SK-N-SH (cell line): ENCODE results near the gene DIS3. TPM values are rescaled to one million over a fixed set of nuclear protein-coding genes. Genes with fewer than 3 reads are reported as not detected.

Experiments used
- CTCF ChIA-PET: fragments of 300-600, 350-600 bp; formaldehyde crosslinking; extraction: SDS; loops from one replicate; lab custom pipeline; 2021; lab: Yijun Ruan, JAX
- POLR2A ChIA-PET: fragments of 350-600 bp; sonication (Branson Sonifier 250); formaldehyde crosslinking; extraction: SDS; loops from one replicate; lab custom pipeline; 2020; ENCODE audit warnings: antibody characterized with exemption, inconsistent platforms; lab: Yijun Ruan, JAX
- DNase-seq: peaks from one replicate; pipeline ENCODE4 v3.0.0; 2012
- H2AFZ ChIP-seq: fragments of 200-600 bp; sonication (generic); 2 replicates; pipeline ENCODE4 v1.8.1; 2016; ENCODE audit warnings: antibody characterized with exemption, mild to moderate bottlenecking, low read depth
- H3F3A ChIP-seq: fragments of 200-600 bp; sonication (generic); replicated peaks from 2 replicates; pipeline ENCODE3; 2016; ENCODE audit warnings: antibody characterized with exemption, mild to moderate bottlenecking; ENCODE audit not compliant: insufficient read depth
- H3K27ac ChIP-seq, 2 experiments: fragments of 200-500 bp in 1 of 2; fragments of 200-600 bp in 1 of 2; sonication (Bioruptor generic) in 1 of 2; sonication (generic), shearing (Covaris generic) in 1 of 2; 2 replicates each; pipeline versions ENCODE4 v1.5.1 to v1.6.1; 2014 to 2016; ENCODE audit warnings: low read depth in 2 of 2, inconsistent platforms in 1 of 2, low read length in 1 of 2, mild to moderate bottlenecking in 1 of 2, mixed read lengths in 1 of 2
- H3K27me3 ChIP-seq: fragments of 200-600 bp; sonication (generic), shearing (Covaris generic); 2 replicates; pipeline ENCODE4 v1.6.1; 2016; ENCODE audit warnings: mixed run types; ENCODE audit not compliant: insufficient read depth
- H3K36me3 ChIP-seq, 2 experiments: fragments of 200-500 bp in 1 of 2; fragments of 200-600 bp in 1 of 2; sonication (Bioruptor generic) in 1 of 2; sonication (generic) in 1 of 2; replicated peaks in 1 of 2; 2 replicates each; pipeline versions ENCODE3 to v1.5.1; 2014 to 2016; ENCODE audit warnings: low read length in 1 of 2, mild to moderate bottlenecking in 1 of 2; ENCODE audit not compliant: insufficient read depth in 2 of 2, control insufficient read depth in 1 of 2
- H3K4me1 ChIP-seq, 2 experiments: fragments of 200-500 bp in 1 of 2; fragments of 200-600 bp in 1 of 2; sonication (Bioruptor generic) in 1 of 2; sonication (generic), shearing (Covaris generic) in 1 of 2; 2 replicates each; pipeline versions ENCODE4 v1.5.1 to v1.6.1; 2014 to 2016; ENCODE audit warnings: low read depth in 1 of 2, low read length in 1 of 2, mixed run types in 1 of 2; ENCODE audit not compliant: insufficient read depth in 2 of 2, control insufficient read depth in 1 of 2
- H3K4me2 ChIP-seq: fragments of 200-600 bp; sonication (generic), shearing (Covaris generic); 2 replicates; pipeline ENCODE4 v1.6.1; 2017; ENCODE audit warnings: mixed run types
- H3K4me3 ChIP-seq, 2 experiments: fragments of 200-500 bp in 1 of 2; fragments of 200-600 bp in 1 of 2; sonication (Bioruptor generic) in 1 of 2; sonication (generic), shearing (Covaris generic) in 1 of 2; 2 replicates each; pipeline versions ENCODE4 v1.5.1 to v1.8.1; 2014 to 2016; ENCODE audit warnings: low read depth in 2 of 2, inconsistent platforms in 1 of 2, low read length in 1 of 2, mild to moderate bottlenecking in 1 of 2, mixed read lengths in 1 of 2, moderate library complexity in 1 of 2
- H3K79me2 ChIP-seq: fragments of 200-600 bp; sonication (generic); 2 replicates; pipeline ENCODE4 v1.8.1; 2017; ENCODE audit warnings: mild to moderate bottlenecking; ENCODE audit not compliant: insufficient read depth
- H3K9ac ChIP-seq: fragments of 200-600 bp; sonication (generic); 2 replicates; pipeline ENCODE4 v1.6.1; 2017; ENCODE audit warnings: mixed run types
- H3K9me2 ChIP-seq: fragments of 200-600 bp; sonication (generic); 2 replicates; pipeline ENCODE4 v1.6.1; 2017; ENCODE audit warnings: mixed run types
- H3K9me3 ChIP-seq: fragments of 200-600 bp; sonication (generic); 2 replicates; pipeline ENCODE4 v1.6.1; 2017; ENCODE audit warnings: mixed run types, mild to moderate bottlenecking, moderate library complexity
- H4K20me1 ChIP-seq: fragments of 200-600 bp; sonication (generic); 2 replicates; pipeline ENCODE4 v1.6.1; 2017; ENCODE audit warnings: mild to moderate bottlenecking, mixed run types; ENCODE audit not compliant: insufficient read depth
- CHD2 ChIP-seq: fragments of 150-350 bp; IDR thresholded peaks from 2 replicates; pipeline ENCODE4 v1.6.1; 2018; ENCODE audit warnings: low read length; ENCODE audit not compliant: partially characterized antibody
- CTCF ChIP-seq: fragments of 200-600 bp; sonication (generic); IDR thresholded peaks from 2 replicates; pipeline ENCODE4 v1.6.1; 2017; ENCODE audit warnings: antibody characterized with exemption, mild to moderate bottlenecking, moderate library complexity
- EP300 ChIP-seq, 2 experiments: IDR thresholded peaks; 2 replicates each; pipeline versions ENCODE4 v1.4.0 to v1.6.1; 2012; ENCODE audit warnings: borderline replicate concordance in 1 of 2, low read depth in 1 of 2, low read length in 1 of 2
- FOSL2 ChIP-seq: IDR thresholded peaks from 2 replicates; pipeline ENCODE4 v1.4.0; 2012; ENCODE audit warnings: low read depth, mild to moderate bottlenecking, moderate library complexity, borderline replicate concordance
- FOXJ3 ChIP-seq: sonication (generic); formaldehyde crosslinking; IDR thresholded peaks from 2 replicates; pipeline ENCODE4 v1.5.1; 2020; ENCODE audit warnings: mild to moderate bottlenecking, missing genetic modification reagents
- FOXM1 ChIP-seq: IDR thresholded peaks from 2 replicates; pipeline ENCODE4 v1.4.0; 2012; ENCODE audit warnings: low read depth, mild to moderate bottlenecking
- GABPA ChIP-seq: IDR thresholded peaks from 2 replicates; pipeline ENCODE4 v1.4.0; 2012; ENCODE audit warnings: low read depth, mild to moderate bottlenecking
- JUND ChIP-seq: IDR thresholded peaks from 2 replicates; pipeline ENCODE4 v1.4.0; 2012
- NFIC ChIP-seq: IDR thresholded peaks from 2 replicates; pipeline ENCODE4 v1.4.0; 2012; ENCODE audit warnings: borderline replicate concordance
- NRF1 ChIP-seq: IDR thresholded peaks from 2 replicates; pipeline ENCODE4 v1.6.1; 2012; ENCODE audit warnings: low read depth, mild to moderate bottlenecking, low read length
- RCOR1 ChIP-seq: fragments of 150-350 bp; IDR thresholded peaks from 2 replicates; pipeline ENCODE4 v1.6.1; 2017; ENCODE audit warnings: antibody characterized with exemption, low read length
- REST ChIP-seq: IDR thresholded peaks from 2 replicates; pipeline ENCODE4 v1.6.1; 2012; ENCODE audit warnings: mild to moderate bottlenecking, low read depth, low read length, moderate library complexity
- SMC3 ChIP-seq: IDR thresholded peaks from 2 replicates; pipeline ENCODE4 v1.6.1; 2012; ENCODE audit warnings: low read depth, low read length, improper control_type of control experiment
- TAF1 ChIP-seq: IDR thresholded peaks from 2 replicates; pipeline ENCODE4 v1.6.1; 2012; ENCODE audit warnings: low read depth, mild to moderate bottlenecking, low read length, moderate library complexity, borderline replicate concordance
- TCF12 ChIP-seq: IDR thresholded peaks from 2 replicates; pipeline ENCODE4 v1.4.0; 2012
- ZBTB33 ChIP-seq: IDR thresholded peaks from 2 replicates; pipeline ENCODE4 v1.4.0; 2012; ENCODE audit warnings: low read depth, borderline replicate concordance
- WGBS: methylation state at CpG from one replicate; pipeline ENCODE4 v1.1.6; 2017; ENCODE audit warnings: low lambda C conversion rate; 5-methylcytosine and 5-hydroxymethylcytosine counted together
- polyA plus RNA-seq, 3 experiments: library from polyadenylated mRNA; depleted of rRNA; stranded (reverse); fragments of >200 nt; gene quantifications; 2 replicates each; pipeline ENCODE4 v1.2.3, GENCODE V29; 2012

DIS3 gene
- polyA plus RNA-seq, 1 of the 3 experiments (the other 2 are of a cell fraction): 15.7 TPM

GRCh38 chr13:72820156-72820897, 38.6 kb upstream of the DIS3 start:
- DNase-seq: no peak
- Histone ChIP-seq H3K4me2 (no peak overlapping the region), H3K4me1 (no peaks in the 10 kb centered on the region; a peak in 2 of 4 replicates), H3K27me3 (no peaks in the 10 kb centered on the region), H3K9ac (no peak overlapping the region), H3K9me2 (no peaks in the 10 kb centered on the region), H2AFZ (no peak overlapping the region), H3K9me3 (no peaks in the 10 kb centered on the region), H3K79me2 (no peaks in the 10 kb centered on the region), H3K4me3 (no peak overlapping the region), H3K36me3 (peaks cover 18 to 61% of the 10 kb centered on the region in 2 experiments), H3K27ac (no peak overlapping the region), H3F3A (no peaks in the 10 kb centered on the region), H4K20me1 (no peaks in the 10 kb centered on the region)
- TF ChIP-seq TCF12 (no peak), ZBTB33 (no peak), NRF1 (no peak), RCOR1 (no peak), REST (no peak), FOSL2 (no peak), EP300 (IDR thresholded peaks at IDR 0.05; ENCODE audit: borderline replicate concordance in 1 of 2, low read depth in 1 of 2, low read length in 1 of 2) (no peak), JUND (no peak), CHD2 (no peak), NFIC (no peak), CTCF (no peak), TAF1 (no peak), FOXJ3 (CRISPR knock-in tag) (no peak), FOXM1 (no peak), SMC3 (no peak), GABPA (no peak)
- ChIA-PET CTCF (interaction anchor here (2.0 kb wide), 1 partner anchor 12 kb away, joined by 7 read pairs; no protein-coding TSS in a partner anchor), POLR2A (no interaction called here)
- 91% methylated on average over 8 of the region's 8 CpGs for WGBS
